ENCODE results near the gene TMEM135.

Gene TMEM135

DNA sequence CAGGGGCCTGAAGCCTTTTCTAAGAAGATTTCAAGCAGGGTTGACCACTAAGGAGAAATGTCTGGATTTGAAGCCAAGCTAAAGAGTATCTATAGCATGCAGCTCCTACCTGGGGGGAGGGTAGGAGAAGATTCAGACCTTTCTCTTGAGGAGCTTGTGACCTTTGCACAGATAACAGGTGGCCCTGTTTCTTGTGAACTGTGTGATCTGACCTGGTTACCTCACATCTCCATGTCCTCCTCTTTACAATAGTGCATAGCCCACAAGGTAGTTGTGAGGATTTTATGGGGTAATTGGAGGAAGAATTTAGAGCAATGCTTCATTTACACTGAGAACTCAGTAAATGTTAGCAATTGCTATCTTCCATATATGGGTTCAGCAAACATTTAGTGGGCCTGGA, 310.1 kb downstream of the TMEM135 start:
- in situ Hi-C loops (cut with HindIII; ENCODE audit: low sequenced_read_pairs) = no loop called here

DNA sequence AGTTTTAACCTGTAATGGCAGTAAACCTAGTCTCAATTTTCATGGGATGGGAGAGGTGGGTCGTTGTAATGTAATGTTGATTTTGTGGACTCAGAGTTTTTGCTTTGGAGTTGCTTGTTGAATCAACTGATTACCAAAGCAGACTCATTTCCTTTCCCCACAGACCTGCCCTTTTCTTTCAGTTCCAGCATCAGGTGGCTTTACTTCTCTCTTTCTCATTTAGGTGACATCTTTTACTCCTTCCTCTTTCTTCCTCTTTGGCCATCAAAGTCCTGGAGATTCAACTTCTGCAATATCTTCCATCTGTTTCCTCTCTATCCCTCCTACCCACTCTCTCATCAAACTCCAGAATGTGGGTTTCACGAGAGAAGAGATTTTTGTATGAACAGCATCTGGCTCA, 313.9 kb downstream of the TMEM135 start:
- in situ Hi-C loops (cut with HindIII; ENCODE audit: low sequenced_read_pairs) = no loop called here

DNA sequence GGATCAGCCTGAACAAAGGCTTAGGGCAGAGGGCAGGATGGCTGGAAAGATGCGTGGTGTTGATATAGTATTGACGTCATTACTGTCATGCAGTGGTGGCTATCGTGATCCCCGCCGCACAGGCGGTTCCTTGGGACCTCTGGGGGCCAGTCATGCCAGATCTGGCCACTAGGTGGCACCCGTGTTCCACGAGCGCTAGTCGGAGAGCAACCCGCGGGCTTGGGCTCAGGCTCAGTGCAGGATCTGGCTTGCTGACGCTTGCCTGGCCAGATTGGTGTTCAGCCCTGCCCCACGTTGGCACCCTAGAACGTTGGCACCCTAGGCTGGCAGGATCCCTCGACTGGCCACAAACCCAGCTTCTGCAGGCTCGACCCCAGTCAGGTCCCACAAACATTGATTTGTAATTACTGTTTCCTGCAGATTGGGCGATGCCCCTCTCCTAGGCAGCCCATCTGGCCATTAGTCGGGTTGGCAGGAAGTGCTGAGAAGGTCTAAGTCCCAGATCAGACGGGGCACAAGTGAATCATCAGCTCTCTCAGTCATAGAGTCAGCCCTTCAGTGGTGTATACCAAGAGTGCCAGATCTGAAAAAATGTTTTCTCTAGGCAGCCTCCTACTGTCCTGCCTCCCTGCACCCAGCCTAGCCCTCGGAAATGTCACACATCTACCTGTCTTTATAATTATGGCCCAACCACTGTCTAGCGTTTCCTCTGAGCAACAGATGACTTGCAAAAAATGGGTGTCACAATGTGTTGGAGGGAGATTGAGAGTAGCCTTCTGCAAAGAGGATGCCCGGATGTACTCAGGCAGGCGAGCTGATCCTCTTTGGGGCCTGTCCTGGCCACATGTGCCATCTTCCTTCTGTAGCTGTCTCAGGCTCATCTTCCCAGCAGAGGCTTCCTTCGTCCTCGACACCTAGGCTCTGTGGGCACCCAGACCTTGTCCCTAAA, 315.3 kb downstream of the TMEM135 start:
- in situ Hi-C loops (cut with HindIII; ENCODE audit: low sequenced_read_pairs) = no loop called here

DNA sequence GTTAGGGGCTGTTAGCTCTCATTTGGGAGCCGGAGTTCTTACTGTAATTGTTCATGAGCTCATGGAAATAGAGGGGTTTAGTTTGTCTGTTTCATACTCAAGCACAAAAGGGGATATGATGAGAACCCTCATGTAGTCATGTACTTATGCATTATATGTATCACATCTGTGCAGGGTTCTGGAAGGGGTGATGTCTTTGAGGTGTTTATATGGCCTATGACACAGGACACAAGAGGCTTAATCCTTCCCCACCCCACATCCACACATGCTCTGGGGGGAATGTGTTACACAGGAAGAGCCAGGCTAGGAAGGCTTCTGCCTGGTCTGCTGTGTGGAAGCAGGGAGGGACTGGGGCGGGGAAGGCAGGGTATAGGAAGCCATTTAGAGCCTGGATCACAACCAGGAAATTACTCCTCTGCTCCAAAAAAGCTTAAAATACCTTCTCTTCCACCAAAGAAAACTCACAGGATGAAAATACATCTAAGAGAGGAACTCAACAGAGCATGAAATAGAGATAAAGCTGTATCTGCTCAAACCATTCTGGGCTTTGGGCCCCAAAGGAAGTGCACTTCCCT, 316.1 kb downstream of the TMEM135 start:
- in situ Hi-C loops (cut with HindIII; ENCODE audit: low sequenced_read_pairs) = no loop called here

DNA sequence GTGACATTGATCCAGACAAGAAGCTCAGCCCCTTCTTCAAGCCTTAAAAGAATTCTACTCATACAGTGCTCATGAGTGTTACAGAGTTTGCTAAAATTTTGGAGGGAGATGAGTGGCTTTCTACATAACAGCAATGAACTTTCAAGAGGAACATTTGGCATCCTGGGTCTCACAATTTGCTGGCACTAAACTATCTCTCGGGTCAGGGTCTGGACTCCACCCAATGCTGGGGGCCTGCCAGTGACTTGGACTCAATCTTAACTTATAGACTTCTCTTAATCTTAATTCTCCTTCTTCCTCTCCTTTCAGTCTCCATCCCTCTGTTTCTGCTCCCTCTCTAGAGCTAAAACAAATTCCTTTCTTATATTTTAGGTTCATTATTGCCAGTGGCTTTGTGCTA, 317.9 kb downstream of the TMEM135 start:
- in situ Hi-C loops (cut with HindIII; ENCODE audit: low sequenced_read_pairs) = no loop called here

DNA sequence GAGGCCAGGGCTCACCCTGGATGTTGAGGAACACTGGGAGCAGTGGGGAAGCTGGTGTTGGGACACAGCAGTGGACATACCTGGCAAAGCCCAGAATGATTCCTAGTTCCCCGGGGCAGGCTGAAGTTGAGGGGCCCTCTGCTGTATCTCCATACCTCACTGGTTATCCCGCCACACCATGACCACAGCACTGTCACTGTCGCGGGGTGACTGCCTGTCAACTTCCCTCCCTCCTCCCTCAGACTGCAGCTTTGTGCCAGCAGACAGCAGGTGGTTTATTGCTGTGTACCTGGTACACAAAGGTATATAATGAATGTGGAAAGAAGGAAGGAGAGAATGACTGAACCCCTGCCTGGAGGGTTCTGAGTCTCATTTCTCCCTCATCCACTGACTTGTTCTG, 318.7 kb downstream of the TMEM135 start:
- in situ Hi-C loops (cut with HindIII; ENCODE audit: low sequenced_read_pairs) = no loop called here

DNA sequence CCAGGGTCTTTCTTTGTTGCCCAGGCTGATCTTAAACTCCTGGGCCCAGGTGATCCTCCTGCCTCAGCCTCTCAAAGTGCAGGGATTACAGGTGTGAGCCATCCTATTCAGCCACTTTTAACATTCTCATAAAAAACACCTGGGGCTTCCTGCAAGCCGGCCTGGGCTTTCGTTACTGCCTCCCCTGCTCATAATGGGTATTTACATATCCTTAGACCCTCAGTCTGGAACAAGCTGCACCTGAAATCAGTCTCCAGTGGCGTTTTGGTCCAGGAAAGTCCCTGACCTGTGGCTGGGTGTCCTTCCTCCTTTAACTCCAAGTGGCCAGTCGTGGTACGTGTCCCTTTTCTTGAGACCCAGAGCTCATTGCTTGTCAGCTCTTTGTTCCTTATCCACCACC, 320.7 kb downstream of the TMEM135 start:
- in situ Hi-C loops (cut with HindIII; ENCODE audit: low sequenced_read_pairs) = no loop called here

DNA sequence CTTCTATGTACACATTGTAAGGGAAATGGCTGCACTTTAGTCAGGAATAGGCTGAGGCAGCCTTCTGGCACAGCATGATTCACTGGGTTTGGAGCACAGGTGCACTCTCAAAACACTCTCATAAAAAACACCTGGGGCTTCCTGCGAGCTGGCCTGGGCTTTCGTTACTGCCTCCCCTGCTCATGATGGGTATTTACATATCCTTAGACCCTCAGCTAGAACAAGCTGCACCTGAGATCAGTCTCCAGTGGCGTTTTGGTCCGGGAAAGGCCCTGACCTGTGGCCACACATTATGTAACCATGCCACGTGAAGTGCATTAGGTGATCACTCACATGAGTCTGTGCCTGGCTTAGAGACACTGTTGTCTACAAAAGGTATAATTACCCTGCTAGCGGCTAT, 321.7 kb downstream of the TMEM135 start:
- in situ Hi-C loops (cut with HindIII; ENCODE audit: low sequenced_read_pairs) = no loop called here

DNA sequence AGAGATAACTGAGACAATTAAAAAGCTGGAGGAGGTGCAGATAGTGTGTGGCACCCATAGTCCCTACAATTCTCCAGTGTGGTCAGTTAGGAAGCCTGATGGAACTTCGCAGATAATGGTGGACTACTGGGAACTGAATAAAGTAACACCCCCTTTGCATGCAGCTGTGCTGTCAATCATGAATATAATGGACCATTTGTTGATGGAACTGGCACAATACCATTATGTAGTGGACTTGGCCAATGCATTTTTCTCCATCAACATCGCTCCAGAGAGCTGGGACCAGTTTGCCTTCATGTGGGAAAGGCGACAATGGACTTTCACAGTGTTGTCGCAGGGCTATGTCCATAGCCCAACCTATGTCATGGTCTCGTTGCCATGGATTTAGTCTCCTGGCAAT, 324.2 kb downstream of the TMEM135 start:
- in situ Hi-C loops (cut with HindIII; ENCODE audit: low sequenced_read_pairs) = no loop called here

DNA sequence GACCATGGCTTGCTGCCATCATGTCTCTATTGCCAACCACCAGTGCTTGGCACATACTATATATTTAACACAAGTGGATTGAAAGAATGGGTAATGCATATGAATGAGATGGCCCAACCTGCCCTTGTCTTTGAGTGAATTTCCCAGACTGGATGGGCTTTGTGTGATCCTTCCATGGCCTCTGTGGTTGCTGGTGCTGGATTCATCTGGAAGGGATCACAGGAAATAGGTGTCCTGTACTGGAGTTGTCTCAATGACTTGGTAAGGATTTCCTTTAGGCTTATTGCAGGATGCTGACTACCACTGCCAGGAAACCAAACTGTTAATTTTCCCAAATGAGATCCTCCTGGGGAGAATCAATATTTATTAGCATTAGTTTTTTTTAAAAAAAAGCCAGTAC, 328.6 kb downstream of the TMEM135 start:
- in situ Hi-C loops (cut with HindIII; ENCODE audit: low sequenced_read_pairs) = no loop called here

DNA sequence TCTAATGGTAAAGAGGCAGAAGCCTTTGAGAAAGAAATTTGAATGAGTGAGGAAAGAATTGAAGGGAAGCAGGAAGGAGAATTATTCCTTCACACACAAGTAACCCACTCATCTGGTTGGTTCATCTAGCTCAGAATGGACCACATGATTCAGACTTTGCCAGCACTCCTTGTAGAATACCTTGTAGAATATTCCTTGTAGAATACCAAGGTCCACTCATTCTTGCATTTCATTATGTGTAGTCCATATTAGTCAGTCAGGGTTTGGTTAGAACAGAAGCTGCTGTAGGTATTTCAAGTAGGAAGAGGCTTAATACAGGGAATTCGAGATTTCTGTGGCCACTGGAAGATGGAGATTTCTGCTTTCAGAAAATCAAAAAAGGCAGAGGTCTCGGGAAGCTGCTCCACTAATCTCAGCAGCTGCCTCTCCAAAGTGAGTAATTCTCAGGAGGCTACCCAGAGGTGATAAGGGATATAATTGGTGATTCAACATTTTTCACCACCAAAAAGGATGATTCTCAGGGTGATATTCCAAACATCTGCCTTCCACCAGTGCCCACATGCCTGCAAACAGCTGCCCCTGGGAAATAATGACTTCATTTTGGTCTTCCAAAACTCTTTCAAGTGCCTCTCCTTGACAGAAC, 329.1 kb downstream of the TMEM135 start:
- in situ Hi-C loops (cut with HindIII; ENCODE audit: low sequenced_read_pairs) = no loop called here

DNA sequence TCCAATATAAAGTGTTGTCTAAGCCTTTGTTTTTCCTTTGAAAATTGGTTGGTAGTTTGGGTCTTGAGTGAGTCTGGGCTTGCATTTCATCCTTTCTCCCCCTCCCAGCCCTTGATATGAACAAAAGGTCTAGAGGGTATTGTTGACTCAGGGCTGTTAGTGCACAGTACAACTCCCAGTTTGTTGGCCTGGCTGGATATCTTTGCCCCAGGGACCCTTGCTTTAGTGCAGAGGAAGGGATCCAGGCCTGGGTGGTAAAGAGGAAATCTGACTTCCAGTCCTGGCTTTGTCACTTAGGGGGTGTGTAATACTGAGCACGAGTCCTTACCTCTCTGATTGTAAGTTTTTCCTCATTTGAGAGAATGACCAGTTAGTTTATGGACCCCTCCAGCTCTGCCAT, 330.4 kb downstream of the TMEM135 start:
- in situ Hi-C loops (cut with HindIII; ENCODE audit: low sequenced_read_pairs) = no loop called here

DNA sequence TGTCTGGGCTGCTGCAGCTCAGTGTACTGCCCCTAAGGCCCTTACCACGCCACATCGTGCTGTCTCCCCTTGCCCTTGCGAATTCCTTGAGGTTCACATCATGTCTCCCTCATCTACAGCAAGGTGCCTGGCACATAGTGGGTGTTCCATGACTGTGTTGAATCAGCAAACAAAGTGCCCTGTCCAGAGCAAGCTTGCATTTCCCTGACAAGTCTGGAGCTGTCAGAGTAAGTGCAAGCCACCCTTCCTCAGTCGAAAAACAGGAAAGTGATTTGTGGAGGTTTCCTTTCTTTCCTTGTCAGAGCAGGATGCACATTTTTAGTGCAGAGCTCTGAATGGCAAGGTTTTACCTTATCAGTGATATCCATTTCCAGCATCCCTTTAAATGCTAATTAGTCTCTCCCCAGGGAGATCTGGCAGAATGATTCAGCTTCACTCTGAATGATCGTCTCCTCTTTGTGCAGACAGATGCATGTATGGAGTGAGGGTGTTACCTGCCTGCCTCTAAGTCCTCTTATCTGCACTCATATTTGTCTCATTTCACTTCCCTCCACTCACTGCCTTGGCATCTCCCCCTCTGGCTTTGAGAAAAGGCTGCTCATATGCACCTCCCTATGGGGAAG, 331.2 kb downstream of the TMEM135 start:
- in situ Hi-C loops (cut with HindIII; ENCODE audit: low sequenced_read_pairs) = no loop called here

DNA sequence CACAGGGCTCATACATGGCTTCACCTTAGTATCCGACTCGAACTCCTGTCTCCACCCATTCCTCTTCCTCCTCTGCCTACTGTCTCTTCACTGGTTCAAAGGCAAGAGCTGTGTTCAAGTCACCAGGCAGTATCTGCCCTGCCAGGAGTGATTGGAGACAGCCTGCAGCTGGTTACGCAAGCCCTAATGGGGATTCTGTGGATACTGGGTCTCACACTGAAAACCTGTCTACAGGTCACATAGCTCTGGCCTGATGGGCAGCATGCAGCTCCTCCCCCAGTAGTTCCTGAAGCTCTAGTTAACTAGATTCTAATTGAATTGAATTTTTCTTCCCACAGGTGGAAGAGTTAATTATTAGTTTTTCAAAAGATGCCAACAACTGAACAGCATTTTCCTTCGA, 332.2 kb downstream of the TMEM135 start:
- in situ Hi-C loops (cut with HindIII; ENCODE audit: low sequenced_read_pairs) = no loop called here

DNA sequence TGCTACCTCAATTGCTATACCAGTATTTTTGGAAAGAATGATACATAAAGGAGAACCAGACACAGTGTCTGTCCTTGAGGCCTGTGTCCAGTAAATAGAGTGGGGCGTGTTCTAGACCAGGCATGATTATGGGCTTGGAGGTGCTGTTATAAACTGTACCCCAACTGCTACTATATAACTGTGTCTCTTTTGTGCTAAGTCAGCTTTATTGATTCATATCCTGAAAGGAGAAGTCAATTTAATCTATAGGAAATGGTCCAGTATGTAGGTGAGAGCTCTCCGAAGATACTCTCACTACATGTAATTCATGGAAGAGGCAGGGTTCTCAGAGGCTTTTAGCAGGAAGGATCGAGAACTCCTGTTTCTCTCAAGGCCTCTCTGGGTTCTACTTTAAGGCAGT, 334.3 kb downstream of the TMEM135 start:
- in situ Hi-C loops (cut with HindIII; ENCODE audit: low sequenced_read_pairs) = no loop called here
